Measurements from ENCODE around the gene ERCC5. TPM values are rescaled to one million over a fixed set of nuclear protein-coding genes. Genes with fewer than 3 reads are reported as not detected.

Gene ERCC5
- total RNA-seq, 1 donor from 2014 or later = 46.6 TPM

- no peak overlapping the region for H3K27ac Mint-ChIP-seq
- H3K4me1 Mint-ChIP-seq = peaks cover 11% of the 10 kb centered on the region
- TF ChIP-seq CTCF (IDR thresholded peaks at IDR 0.05; ENCODE audit: unreplicated experiment) = no peak
- H3K27me3 Mint-ChIP-seq (ENCODE audit: low read depth) = peaks cover 7% of the 10 kb centered on the region
- H3K4me3 Mint-ChIP-seq = no peak overlapping the region
- no peak for DNase-seq (ENCODE audit: low spot score in 2 of 2, unreplicated experiment in 2 of 2)
- H3K9me3 Mint-ChIP-seq = no peaks in the 10 kb centered on the region
- H3K36me3 Mint-ChIP-seq = no peaks in the 10 kb centered on the region
Measured at GRCh38 chr13:102901615-102902305, 55.9 kb downstream of the ERCC5 start.

- H3K4me1 Mint-ChIP-seq = peaks cover 14% of the 10 kb centered on the region
- no peak for TF ChIP-seq CTCF (IDR thresholded peaks at IDR 0.05; ENCODE audit: unreplicated experiment)
- H3K27ac Mint-ChIP-seq = no peak overlapping the region
- no peak overlapping the region for H3K4me3 Mint-ChIP-seq
- H3K36me3 Mint-ChIP-seq = no peaks in the 10 kb centered on the region
- peaks cover 7% of the 10 kb centered on the region for H3K27me3 Mint-ChIP-seq (ENCODE audit: low read depth)
- no peaks in the 10 kb centered on the region for H3K9me3 Mint-ChIP-seq
- no peak for DNase-seq (ENCODE audit: low spot score in 2 of 2, unreplicated experiment in 2 of 2)
Measured at GRCh38 chr13:102902789-102903347, 57.0 kb downstream of the ERCC5 start.

- Mint-ChIP-seq H3K27ac (no peak overlapping the region), H3K36me3 (no peaks in the 10 kb centered on the region), H3K4me1 (peaks cover 14% of the 10 kb centered on the region), H3K4me3 (no peak overlapping the region), H3K27me3 (ENCODE audit: low read depth) (peaks cover 7% of the 10 kb centered on the region), H3K9me3 (no peaks in the 10 kb centered on the region)
- TF ChIP-seq CTCF (IDR thresholded peaks at IDR 0.05; ENCODE audit: unreplicated experiment) = peak; percentile 84
- DNase-seq (ENCODE audit: low spot score in 2 of 2, unreplicated experiment in 2 of 2) = no peak
Measured at GRCh38 chr13:102903659-102904407, 58.0 kb downstream of the ERCC5 start.

- Mint-ChIP-seq H3K27me3 (ENCODE audit: low read depth) (peaks cover 7% of the 10 kb centered on the region), H3K9me3 (no peaks in the 10 kb centered on the region), H3K36me3 (no peaks in the 10 kb centered on the region)
Measured at GRCh38 chr13:102904408-102904862, 58.6 kb downstream of the ERCC5 start.

More at GRCh38 chr13:102904408-102904862, 58.6 kb downstream of the ERCC5 start:
- Mint-ChIP-seq H3K4me1 (peaks cover 14% of the 10 kb centered on the region), H3K27ac (no peak overlapping the region), H3K4me3 (no peak overlapping the region)
- DNase-seq (ENCODE audit: low spot score in 2 of 2, unreplicated experiment in 2 of 2) = no peak
- TF ChIP-seq CTCF (IDR thresholded peaks at IDR 0.05; ENCODE audit: unreplicated experiment) = no peak
